ENCODE results near the gene NUDT16L1. TPM values are rescaled to one million over a fixed set of nuclear protein-coding genes. Genes with fewer than 3 reads are reported as not detected.

The NUDT16L1 gene
- total and polyA plus RNA-seq, 2 of the 13 experiments (the other 11 are each of a cell fraction or from before 2014, with no cell fraction given): 28.0 to 40.5 TPM

DNA sequence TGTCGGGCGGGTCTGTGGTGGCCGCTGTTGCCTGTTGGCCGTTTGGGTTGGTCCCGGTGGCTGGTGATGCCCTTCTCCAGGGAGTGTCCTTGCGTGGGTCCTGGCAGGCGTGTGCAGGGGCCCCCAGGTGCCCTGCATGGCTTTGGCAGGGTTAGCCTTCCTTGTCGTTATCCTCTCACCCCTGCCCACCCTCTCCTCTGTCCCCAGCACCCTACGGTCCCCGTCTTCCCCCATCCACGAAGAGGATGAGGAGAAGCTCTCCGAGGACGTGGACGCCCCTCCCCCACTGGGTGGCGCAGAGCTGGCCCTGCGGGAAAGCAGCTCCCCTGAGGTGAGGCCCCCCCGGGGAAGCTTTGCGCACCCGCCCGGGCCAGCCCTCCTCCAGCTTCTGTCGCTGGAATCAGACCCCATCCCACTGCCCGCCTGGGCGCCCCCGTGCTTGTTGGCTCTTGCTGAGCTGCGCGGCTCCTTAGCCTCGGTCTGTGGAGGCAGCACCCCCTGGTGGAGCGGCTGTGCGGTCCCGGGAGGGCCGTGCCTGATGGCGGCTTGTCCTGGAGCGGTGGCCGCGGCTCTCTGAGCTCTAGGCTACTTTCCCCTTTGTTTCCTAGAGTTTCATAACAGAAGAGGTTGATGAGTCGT lies 10.6 kb upstream of the NUDT16L1 start (continued):
- TF ChIP-seq ZNF20 (CRISPR knock-in tag; IDR thresholded peaks at IDR 0.05) (no peak), ZNF672 (CRISPR knock-in tag; IDR thresholded peaks at IDR 0.05) (no peak), POLR2A (IDR thresholded peaks at IDR 0.05; ENCODE audit: insufficient read depth in 1 of 2, low read depth in 2 of 2, low read length in 2 of 2) (0 out of 4 replicates have a peak, but pooled peaks of 1 of the 2 experiments have one; percentile 20), PRPF4 (IDR thresholded peaks at IDR 0.05; ENCODE audit: low read depth, low read length, poor library complexity, severe bottlenecking) (peak; percentile 80), RARG (CRISPR knock-in tag; IDR thresholded peaks at IDR 0.05; ENCODE audit: low read depth) (no peak), POLR2AphosphoS5 (IDR thresholded peaks at IDR 0.05; ENCODE audit: low read depth, low read length) (no peak), ZBTB38 (CRISPR knock-in tag; IDR thresholded peaks at IDR 0.05) (peak; percentile 100), PCBP1 (IDR thresholded peaks at IDR 0.05; ENCODE audit: borderline replicate concordance, low read depth, low read length) (0 out of 2 replicates have a peak, but pooled peaks have one; percentile 55), SALL1 (CRISPR knock-in tag; IDR thresholded peaks at IDR 0.05) (peak; percentile 28; the same call in 1 of the 2 replicates), PCBP2 (optimal IDR thresholded peaks at IDR 0.05; ENCODE audit: low read depth, low read length, poor library complexity, severe bottlenecking) (no peak), KMT2A (CRISPR knock-in tag; IDR thresholded peaks at IDR 0.05) (no peak), HOXA3 (CRISPR knock-in tag; IDR thresholded peaks at IDR 0.05) (peak; percentile 89)
- TF ChIP-seq, protein P1, sequence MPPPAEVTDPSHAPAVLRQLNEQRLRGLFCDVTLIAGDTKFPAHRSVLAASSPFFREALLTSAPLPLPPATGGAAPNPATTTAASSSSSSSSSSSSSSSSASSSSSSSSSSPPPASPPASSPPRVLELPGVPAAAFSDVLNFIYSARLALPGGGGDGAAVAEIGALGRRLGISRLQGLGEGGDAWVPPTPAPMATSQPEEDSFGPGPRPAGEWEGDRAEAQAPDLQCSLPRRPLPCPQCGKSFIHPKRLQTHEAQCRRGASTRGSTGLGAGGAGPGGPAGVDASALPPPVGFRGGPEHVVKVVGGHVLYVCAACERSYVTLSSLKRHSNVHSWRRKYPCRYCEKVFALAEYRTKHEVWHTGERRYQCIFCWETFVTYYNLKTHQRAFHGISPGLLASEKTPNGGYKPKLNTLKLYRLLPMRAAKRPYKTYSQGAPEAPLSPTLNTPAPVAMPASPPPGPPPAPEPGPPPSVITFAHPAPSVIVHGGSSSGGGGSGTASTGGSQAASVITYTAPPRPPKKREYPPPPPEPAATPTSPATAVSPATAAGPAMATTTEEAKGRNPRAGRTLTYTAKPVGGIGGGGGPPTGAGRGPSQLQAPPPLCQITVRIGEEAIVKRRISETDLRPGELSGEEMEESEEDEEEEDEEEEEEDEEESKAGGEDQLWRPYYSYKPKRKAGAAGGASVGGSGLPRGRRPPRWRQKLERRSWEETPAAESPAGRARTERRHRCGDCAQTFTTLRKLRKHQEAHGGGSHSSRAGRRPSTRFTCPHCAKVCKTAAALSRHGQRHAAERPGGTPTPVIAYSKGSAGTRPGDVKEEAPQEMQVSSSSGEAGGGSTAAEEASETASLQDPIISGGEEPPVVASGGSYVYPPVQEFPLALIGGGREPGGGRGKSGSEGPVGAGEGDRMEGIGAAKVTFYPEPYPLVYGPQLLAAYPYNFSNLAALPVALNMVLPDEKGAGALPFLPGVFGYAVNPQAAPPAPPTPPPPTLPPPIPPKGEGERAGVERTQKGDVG (CRISPR knock-in tag; IDR thresholded peaks at IDR 0.05; ENCODE audit: borderline replicate concordance): peak; percentile 98
- TF ChIP-seq, protein P2, sequence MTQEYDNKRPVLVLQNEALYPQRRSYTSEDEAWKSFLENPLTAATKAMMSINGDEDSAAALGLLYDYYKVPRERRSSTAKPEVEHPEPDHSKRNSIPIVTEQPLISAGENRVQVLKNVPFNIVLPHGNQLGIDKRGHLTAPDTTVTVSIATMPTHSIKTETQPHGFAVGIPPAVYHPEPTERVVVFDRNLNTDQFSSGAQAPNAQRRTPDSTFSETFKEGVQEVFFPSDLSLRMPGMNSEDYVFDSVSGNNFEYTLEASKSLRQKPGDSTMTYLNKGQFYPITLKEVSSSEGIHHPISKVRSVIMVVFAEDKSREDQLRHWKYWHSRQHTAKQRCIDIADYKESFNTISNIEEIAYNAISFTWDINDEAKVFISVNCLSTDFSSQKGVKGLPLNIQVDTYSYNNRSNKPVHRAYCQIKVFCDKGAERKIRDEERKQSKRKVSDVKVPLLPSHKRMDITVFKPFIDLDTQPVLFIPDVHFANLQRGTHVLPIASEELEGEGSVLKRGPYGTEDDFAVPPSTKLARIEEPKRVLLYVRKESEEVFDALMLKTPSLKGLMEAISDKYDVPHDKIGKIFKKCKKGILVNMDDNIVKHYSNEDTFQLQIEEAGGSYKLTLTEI (CRISPR knock-in tag; conservative IDR thresholded peaks at IDR 0.05): no peak
- TF ChIP-seq, protein P3, sequence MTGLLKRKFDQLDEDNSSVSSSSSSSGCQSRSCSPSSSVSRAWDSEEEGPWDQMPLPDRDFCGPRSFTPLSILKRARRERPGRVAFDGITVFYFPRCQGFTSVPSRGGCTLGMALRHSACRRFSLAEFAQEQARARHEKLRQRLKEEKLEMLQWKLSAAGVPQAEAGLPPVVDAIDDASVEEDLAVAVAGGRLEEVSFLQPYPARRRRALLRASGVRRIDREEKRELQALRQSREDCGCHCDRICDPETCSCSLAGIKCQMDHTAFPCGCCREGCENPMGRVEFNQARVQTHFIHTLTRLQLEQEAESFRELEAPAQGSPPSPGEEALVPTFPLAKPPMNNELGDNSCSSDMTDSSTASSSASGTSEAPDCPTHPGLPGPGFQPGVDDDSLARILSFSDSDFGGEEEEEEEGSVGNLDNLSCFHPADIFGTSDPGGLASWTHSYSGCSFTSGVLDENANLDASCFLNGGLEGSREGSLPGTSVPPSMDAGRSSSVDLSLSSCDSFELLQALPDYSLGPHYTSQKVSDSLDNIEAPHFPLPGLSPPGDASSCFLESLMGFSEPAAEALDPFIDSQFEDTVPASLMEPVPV (CRISPR knock-in tag; IDR thresholded peaks at IDR 0.05): no peak
- TF ChIP-seq, protein P4, sequence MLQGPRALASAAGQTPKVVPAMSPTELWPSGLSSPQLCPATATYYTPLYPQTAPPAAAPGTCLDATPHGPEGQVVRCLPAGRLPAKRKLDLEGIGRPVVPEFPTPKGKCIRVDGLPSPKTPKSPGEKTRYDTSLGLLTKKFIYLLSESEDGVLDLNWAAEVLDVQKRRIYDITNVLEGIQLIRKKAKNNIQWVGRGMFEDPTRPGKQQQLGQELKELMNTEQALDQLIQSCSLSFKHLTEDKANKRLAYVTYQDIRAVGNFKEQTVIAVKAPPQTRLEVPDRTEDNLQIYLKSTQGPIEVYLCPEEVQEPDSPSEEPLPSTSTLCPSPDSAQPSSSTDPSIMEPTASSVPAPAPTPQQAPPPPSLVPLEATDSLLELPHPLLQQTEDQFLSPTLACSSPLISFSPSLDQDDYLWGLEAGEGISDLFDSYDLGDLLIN (CRISPR knock-in tag; IDR thresholded peaks at IDR 0.05; ENCODE audit: borderline replicate concordance): no peak
- TF ChIP-seq, protein P5, sequence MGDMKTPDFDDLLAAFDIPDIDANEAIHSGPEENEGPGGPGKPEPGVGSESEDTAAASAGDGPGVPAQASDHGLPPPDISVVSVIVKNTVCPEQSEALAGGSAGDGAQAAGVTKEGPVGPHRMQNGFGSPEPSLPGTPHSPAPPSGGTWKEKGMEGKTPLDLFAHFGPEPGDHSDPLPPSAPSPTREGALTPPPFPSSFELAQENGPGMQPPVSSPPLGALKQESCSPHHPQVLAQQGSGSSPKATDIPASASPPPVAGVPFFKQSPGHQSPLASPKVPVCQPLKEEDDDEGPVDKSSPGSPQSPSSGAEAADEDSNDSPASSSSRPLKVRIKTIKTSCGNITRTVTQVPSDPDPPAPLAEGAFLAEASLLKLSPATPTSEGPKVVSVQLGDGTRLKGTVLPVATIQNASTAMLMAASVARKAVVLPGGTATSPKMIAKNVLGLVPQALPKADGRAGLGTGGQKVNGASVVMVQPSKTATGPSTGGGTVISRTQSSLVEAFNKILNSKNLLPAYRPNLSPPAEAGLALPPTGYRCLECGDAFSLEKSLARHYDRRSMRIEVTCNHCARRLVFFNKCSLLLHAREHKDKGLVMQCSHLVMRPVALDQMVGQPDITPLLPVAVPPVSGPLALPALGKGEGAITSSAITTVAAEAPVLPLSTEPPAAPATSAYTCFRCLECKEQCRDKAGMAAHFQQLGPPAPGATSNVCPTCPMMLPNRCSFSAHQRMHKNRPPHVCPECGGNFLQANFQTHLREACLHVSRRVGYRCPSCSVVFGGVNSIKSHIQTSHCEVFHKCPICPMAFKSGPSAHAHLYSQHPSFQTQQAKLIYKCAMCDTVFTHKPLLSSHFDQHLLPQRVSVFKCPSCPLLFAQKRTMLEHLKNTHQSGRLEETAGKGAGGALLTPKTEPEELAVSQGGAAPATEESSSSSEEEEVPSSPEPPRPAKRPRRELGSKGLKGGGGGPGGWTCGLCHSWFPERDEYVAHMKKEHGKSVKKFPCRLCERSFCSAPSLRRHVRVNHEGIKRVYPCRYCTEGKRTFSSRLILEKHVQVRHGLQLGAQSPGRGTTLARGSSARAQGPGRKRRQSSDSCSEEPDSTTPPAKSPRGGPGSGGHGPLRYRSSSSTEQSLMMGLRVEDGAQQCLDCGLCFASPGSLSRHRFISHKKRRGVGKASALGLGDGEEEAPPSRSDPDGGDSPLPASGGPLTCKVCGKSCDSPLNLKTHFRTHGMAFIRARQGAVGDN (CRISPR knock-in tag; IDR thresholded peaks at IDR 0.05): peak; percentile 77

Data from HepG2 (cell line).